CD4-positive, alpha-beta T cell treated with Interleukin-15 for 4 hours (primary cell): ENCODE data around the gene PTCD2.
"Not testable (repeated sequence)": the region's sequence is repeated elsewhere in the genome, so short reads cannot be mapped to it uniquely, and the experiment has no call there.

Source experiments
- DNase-seq: peaks from one replicate; pipeline ENCODE4 v3.0.0-alpha.2; 2020; ENCODE audit warnings: low spot score

Gene PTCD2

GRCh38 chr5:72296256-72296655, 23.9 kb upstream of the PTCD2 start:
- DNase-seq, result no peak

DNA sequence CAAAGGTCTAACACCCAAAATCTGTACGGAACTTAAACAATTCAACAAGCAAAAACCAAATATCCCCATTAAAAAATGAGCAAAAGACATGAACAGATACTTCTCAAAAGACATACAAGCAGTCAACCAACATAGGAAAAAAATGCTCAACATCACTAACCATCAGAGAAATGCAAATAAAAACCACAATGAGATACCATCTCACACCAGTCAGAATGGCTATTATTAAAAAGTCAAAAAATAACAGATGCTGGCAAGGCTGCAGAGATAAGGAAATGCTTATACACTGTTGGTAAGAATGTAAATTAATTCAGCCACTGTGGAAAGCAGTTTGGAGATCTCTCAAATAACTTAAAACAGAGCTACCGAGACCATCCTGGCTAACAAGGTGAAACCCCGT, 22.0 kb upstream of the PTCD2 start:
- not testable (repeated sequence) for DNase-seq

- no peak for DNase-seq
These were observed 21.5 kb upstream of the PTCD2 start for GRCh38 chr5:72298711-72299110.

GRCh38 chr5:72300590-72301339, 19.4 kb upstream of the PTCD2 start:
- DNase-seq, result no peak

GRCh38 chr5:72301557-72301956, 18.6 kb upstream of the PTCD2 start:
- DNase-seq, result no peak

DNA sequence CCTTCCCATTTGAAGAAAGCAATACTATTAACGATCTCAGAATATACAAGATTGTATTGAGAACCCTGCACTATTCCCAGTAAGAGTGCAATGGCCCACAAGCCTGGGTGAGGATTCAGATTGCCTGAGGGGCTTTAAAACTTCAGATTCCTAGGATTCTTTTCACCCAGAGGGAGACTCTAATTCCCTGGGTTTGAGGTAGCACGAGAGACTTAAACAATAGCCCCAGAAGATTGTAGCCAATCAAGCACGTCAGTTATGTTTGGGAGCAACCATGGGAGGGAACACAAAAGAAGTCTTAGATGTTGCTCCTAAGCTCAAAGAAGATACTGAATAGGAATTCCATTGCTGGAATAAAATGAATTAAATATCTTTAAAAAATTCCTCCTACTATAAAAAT, 18.0 kb upstream of the PTCD2 start:
- no peak for DNase-seq

GRCh38 chr5:72305194-72306142, 14.7 kb upstream of the PTCD2 start:
- DNase-seq, result no peak

DNA sequence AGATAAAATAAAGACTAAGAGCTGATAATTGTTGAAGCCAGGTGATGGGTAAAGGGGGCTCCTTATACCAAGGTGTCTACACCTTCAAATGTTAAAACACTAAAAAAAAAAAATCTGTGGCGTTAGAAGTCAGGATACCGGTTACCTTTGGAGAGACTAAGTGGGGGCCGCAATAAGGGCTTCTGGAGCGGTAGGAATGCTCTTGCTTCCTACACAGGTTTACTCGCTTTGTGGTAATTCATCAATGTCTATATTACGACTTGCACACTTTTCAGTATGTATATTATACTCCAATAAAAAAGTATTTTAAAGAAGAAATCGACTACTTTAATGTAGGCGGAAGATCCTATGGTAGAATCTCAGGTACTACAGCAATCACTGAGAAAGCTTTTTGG, 12.6 kb upstream of the PTCD2 start:
- DNase-seq, result no peak

DNA sequence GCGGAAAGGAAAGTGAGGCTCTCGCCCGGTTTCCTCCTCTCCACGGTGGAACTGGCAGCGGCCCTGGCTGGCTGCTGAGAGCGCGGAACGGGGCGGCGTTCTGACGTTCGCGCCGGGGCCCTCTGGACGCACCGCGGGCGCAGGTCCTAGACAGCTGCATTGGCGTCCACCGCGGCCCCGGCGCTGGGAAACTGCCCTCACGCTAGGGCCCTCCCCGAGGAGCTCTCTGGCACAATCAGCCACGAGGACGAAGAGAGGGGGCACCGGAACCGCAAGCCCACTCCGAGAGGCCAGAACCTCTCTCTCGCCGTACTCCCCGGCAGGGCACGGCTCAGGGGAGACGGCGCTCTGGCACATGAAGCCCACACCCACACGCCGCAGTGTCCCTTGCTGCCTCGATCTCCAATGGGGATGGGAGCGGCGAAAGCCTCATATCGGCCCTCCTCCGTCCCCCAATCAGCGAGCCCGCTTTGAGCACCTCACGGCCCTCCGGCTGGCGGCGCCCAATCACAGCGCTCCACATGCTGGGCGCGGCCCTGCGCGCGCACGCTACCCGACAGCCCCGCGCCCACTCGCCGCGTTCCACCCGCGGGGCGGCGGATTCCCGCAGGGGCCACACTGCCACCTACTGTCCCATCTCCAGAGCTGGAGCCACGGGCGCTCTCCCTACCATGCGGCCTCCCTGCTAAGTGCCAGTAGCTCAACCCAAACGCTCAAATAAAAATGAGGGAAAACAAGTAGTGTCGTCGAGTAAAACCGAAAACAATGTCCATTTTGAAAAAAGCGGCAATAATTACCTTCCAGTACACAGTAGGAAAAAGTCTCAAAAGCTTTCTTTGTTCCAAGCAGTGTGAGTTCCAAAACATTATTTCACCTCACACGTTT, 12.0 kb upstream of the PTCD2 start:
- DNase-seq, result peak; percentile 95

DNA sequence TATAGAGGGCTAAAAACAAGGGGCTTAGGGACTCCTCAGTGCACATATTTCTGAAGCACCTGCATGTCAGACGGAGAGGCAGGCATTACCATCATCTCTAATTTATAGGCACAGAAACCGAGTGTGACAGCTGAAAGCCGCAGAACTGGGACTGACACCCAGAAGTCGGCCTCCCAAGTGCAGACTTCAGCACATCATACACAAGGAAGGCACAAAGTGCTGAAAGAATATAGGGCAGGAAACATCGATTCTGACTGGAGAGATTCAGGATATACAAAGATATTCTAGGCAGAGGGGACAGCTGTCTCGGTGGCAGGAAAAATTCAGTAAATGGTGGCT, 11.4 kb upstream of the PTCD2 start:
- DNase-seq, result no peak

DNA sequence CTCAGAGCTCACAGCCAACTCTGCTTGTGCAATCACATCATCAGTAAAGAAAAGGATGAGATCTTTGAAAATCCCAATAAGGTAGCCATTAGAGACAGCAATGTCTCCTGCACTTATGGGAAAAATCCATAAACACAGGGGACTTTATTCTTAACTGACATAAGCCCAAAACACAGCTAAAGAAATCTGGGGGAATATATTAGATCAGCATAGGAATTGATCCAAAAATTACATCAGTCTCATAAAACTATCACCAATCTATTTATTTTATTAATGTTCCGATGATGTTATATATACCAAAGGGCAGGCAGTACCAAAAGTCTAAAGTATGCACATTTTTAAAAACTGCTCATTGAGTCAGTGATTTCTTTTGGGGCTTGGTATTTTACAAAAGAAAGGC, 7.0 kb upstream of the PTCD2 start:
- DNase-seq, result no peak

GRCh38 chr5:72314571-72315172, 5.5 kb upstream of the PTCD2 start:
- DNase-seq, result no peak

DNA sequence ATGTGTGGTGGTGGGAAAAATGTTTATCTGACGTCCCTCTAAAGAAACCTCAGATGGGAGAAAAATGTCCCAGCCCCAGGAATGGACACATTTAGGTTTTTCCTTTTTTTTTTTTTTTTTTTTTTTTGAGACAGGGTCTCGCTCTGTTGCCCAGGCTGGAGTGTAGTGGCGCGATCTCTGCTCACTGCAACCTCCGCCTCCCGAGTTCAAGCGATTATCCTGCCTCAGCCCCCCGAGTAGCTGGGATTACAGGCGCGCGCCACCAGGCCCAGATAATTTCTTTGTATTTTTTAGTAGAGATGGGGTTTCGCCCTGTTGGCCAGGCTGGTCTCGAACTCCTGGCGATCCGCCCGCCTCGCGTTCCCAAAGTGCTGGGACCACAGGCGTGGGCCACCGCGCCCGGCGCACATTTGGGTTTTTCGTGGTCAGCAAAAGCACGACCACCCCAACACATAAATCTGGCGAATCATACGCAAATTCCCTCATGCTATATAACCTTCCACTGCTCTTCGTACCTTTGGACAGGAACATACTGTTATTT, 668 bp upstream of the PTCD2 start:
- DNase-seq, result not testable (repeated sequence)

DNA sequence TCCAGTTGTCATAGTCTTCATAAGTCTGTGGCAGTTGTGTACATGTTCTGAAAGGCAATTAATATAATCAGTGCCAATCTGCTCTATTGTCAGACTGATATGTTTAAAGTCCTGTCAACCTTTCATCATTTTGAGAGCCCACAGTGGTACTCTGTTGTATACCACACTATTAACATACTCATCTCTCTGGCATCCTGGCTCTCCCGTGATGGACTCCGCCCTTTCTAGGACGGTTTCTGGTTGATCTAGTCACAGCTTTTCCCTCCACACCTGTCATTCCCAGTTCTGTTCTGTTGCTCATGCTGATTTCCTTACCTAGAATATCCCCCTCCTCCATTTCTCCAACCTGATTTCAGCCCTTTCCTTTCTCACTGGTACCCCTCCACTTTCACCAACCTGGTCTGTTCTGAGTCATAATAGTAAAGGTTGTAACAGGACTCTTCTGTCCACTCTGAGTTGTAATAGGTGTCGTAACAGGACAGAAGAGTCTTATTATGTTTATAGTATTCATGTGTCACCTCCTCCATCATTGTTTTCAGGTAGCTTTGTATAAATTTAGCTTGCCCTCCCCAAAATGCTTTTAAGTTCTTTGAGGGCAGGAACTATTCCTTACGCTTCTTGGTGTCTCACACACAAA, 4.1 kb downstream of the PTCD2 start:
- DNase-seq, result no peak

DNA sequence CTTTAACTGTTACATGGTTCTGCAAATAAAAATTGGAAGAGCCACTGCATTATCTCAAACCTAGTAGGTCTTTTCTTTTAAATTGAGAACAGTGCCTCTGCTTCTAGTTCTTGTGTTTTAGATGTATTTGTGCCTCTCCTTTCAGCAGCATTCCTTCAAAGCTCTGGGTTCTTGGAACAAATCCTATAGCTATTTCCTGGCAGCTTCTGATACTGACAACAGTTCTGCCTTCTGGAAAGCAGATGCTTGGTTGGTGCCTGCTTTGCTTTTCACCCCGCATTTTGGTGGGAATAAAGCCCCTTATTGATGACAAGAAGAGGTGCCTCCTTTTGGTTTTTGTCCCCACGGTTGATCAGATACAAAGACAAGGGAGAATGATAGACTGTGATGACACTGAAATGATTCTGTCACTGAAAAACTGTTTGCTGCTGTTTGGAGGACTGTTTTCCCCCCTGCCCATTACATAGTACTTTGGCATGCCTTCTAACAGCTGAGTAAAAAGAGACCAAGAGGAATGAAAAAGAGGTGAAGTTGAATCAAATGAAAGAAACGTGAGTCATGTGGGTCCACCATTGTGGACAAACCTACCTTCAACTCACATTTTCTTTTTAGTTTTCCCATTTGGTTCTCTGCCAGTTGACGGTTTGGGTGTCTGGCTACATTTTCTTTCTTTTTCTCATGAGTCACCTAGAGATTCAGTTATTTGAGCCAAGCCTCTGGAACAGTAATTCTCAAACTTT, 5.6 kb downstream of the PTCD2 start:
- no peak for DNase-seq

DNA sequence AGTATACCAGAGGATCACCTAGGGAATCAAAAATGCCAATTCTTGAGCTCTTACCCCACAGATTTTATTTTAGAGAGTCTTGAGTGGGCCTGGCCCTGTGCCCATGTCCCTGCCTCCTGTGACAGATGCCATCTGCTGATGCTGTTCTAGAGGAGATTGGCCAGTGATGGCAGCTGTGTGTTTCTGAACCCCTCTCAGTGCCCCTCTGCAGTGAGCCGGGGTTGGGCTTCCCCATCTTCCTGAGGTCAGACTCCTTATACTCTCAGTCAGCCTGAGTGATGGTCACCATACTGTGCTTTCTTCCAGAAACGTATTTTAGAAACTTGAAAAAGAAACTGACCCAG, 6.1 kb downstream of the PTCD2 start:
- no peak for DNase-seq

GRCh38 chr5:72328172-72328571, 8.0 kb downstream of the PTCD2 start:
- DNase-seq, result no peak

- no peak for DNase-seq
These were observed 10.5 kb downstream of the PTCD2 start for GRCh38 chr5:72330712-72331111.

- no peak for DNase-seq
These were observed 17.0 kb downstream of the PTCD2 start for GRCh38 chr5:72337159-72337558.

GRCh38 chr5:72338689-72339209, 18.6 kb downstream of the PTCD2 start:
- DNase-seq, result no peak
